Measurements from ENCODE around the gene TMPRSS11A.

Gene TMPRSS11A

GRCh38 chr4:67861513-67861912 is 101.8 kb downstream of the TMPRSS11A start:
- no peak for DNase-seq

All from activated CD4-positive, alpha-beta T cell treated with anti-CD3 and anti-CD28 coated beads, Interleukin-2, amount 50 U/mL, for 48 hours (primary cell).